H1 (cell line): Measurements from ENCODE around the gene HOXB5. TPM values are rescaled to one million over a fixed set of nuclear protein-coding genes. Genes with fewer than 3 reads are reported as not detected.

Experiments
- CTCF ChIA-PET: fragments of 300-600 bp; sonication (Branson Sonifier 250); formaldehyde crosslinking; loops from one replicate; lab custom pipeline; 2021; ENCODE audit not compliant: partially characterized antibody; lab: Charles Lee
- POLR2A ChIA-PET: fragments of 300-600 bp; sonication (Branson Sonifier 250); formaldehyde crosslinking; loops from one replicate; lab custom pipeline; 2021; ENCODE audit warnings: inconsistent platforms; ENCODE audit not compliant: partially characterized antibody; lab: Charles Lee
- DNase-seq, 2 experiments: peaks; one replicate each; pipeline versions ENCODE4 v3.0.0 to v3.0.0-alpha.2; 2010 to 2022; ENCODE audit warnings: low spot score in 2 of 2, low read depth in 1 of 2, mixed read lengths in 1 of 2
- FAIRE-seq: peaks from 2 replicates; lab custom pipeline; 2011; peaks lifted over from hg19 to GRCh38; lab: Jason Lieb, UNC
- H2AFZ ChIP-seq: 2 replicates; pipeline ENCODE4 v1.8.1; 2012; ENCODE audit warnings: low read length, inconsistent platforms
- H2AK5ac ChIP-seq: 2 replicates; pipeline ENCODE4 v1.6.1; 2013; ENCODE audit warnings: low read depth, low read length
- H2BK120ac ChIP-seq: replicated peaks from 2 replicates; pipeline ENCODE3; 2013; ENCODE audit warnings: low read depth, low read length, inconsistent platforms
- H2BK12ac ChIP-seq: 2 replicates; pipeline ENCODE4 v1.6.1; 2013; ENCODE audit warnings: low read depth, low read length
- H2BK15ac ChIP-seq: 2 replicates; pipeline ENCODE4 v1.6.1; 2013; ENCODE audit warnings: low read length
- H2BK20ac ChIP-seq: 2 replicates; pipeline ENCODE4 v1.6.1; 2013; ENCODE audit warnings: low read length
- H2BK5ac ChIP-seq: 2 replicates; pipeline ENCODE4 v1.6.1; 2013; ENCODE audit warnings: low read depth, low read length
- H3K14ac ChIP-seq: 2 replicates; pipeline ENCODE4 v1.6.1; 2013; ENCODE audit warnings: inconsistent platforms; ENCODE audit not compliant: insufficient read length
- H3K18ac ChIP-seq: 2 replicates; pipeline ENCODE4 v1.6.1; 2013; ENCODE audit warnings: low read length; ENCODE audit errors: extremely low read depth
- H3K23ac ChIP-seq: 2 replicates; pipeline ENCODE4 v1.6.1; 2013; ENCODE audit warnings: inconsistent platforms; ENCODE audit not compliant: insufficient read length
- H3K23me2 ChIP-seq: 2 replicates; pipeline ENCODE4 v1.6.1; 2013; ENCODE audit warnings: low read depth, low read length
- H3K27ac ChIP-seq: 2 replicates; pipeline ENCODE4 v1.6.1; 2011; ENCODE audit warnings: low read depth, low read length, inconsistent platforms
- H3K27me3 ChIP-seq, 4 experiments: replicated peaks in 1 of 4; 1 replicate in 1 of 4; 2 replicates in 3 of 4; pipeline versions ENCODE4 v1.6.1 to v1.8.1; 2011 to 2013; ENCODE audit warnings: low read length in 3 of 4, mild to moderate bottlenecking in 3 of 4, inconsistent platforms in 2 of 4, mixed read lengths in 2 of 4, moderate library complexity in 1 of 4; ENCODE audit not compliant: control insufficient read depth in 3 of 4, insufficient read depth in 3 of 4; ENCODE audit errors: extremely low read depth in 1 of 4
- H3K36me3 ChIP-seq, 4 experiments: 2 replicates each; pipeline versions ENCODE4 v1.6.1 to v1.8.1; 2011 to 2013; ENCODE audit warnings: mild to moderate bottlenecking in 4 of 4, low read length in 3 of 4, moderate library complexity in 2 of 4, control low read depth in 1 of 4, inconsistent platforms in 1 of 4; ENCODE audit not compliant: insufficient read depth in 4 of 4, control insufficient read depth in 2 of 4
- H3K4ac ChIP-seq: replicated peaks from 2 replicates; pipeline ENCODE3; 2013; ENCODE audit warnings: low read length, low read depth, mixed read lengths, inconsistent platforms; ENCODE audit not compliant: insufficient read length
- H3K4me1 ChIP-seq, 4 experiments: replicated peaks in 1 of 4; 1 replicate in 1 of 4; 2 replicates in 3 of 4; pipeline versions ENCODE4 v1.6.1 to v1.8.1; 2011 to 2013; ENCODE audit warnings: low read length in 3 of 4, inconsistent platforms in 2 of 4, mixed read lengths in 1 of 4; ENCODE audit not compliant: insufficient read depth in 4 of 4, control insufficient read depth in 3 of 4
- H3K4me2 ChIP-seq, 2 experiments: 2 replicates each; pipeline versions ENCODE4 v1.6.1 to v1.8.1; 2011 to 2013; ENCODE audit warnings: low read depth in 2 of 2, low read length in 2 of 2, control low read depth in 1 of 2, inconsistent platforms in 1 of 2, mild to moderate bottlenecking in 1 of 2; ENCODE audit not compliant: insufficient read depth in 1 of 2
- H3K4me3 ChIP-seq, 4 experiments: fragments of 200-600, 300-600 bp in 1 of 4; sonication (generic), shearing (Covaris generic), sonication (Bioruptor Twin) in 1 of 4; 2 replicates each; pipeline versions ENCODE4 v1.5.1 to v1.8.1; 2011 to 2016; ENCODE audit warnings: low read length in 4 of 4, low read depth in 3 of 4, control low read depth in 2 of 4, inconsistent platforms in 2 of 4, mild to moderate bottlenecking in 2 of 4, mixed read lengths in 1 of 4, moderate library complexity in 1 of 4; ENCODE audit not compliant: insufficient read depth in 2 of 4; ENCODE audit errors: extremely low read depth in 1 of 4
- H3K56ac ChIP-seq: replicated peaks from 2 replicates; pipeline ENCODE3; 2013; ENCODE audit warnings: low read depth, mild to moderate bottlenecking, mixed read lengths, low read length, inconsistent platforms; ENCODE audit not compliant: insufficient read length
- H3K79me1 ChIP-seq: 2 replicates; pipeline ENCODE4 v1.6.1; 2013; ENCODE audit warnings: low read depth, low read length, control low read depth
- H3K79me2 ChIP-seq, 2 experiments: 2 replicates each; pipeline versions ENCODE4 v1.6.1 to v1.8.1; 2012 to 2013; ENCODE audit warnings: low read length in 2 of 2, mild to moderate bottlenecking in 2 of 2, inconsistent platforms in 1 of 2; ENCODE audit not compliant: insufficient read depth in 2 of 2, control insufficient read depth in 1 of 2
- H3K9ac ChIP-seq, 4 experiments: replicated peaks in 1 of 4; 1 replicate in 1 of 4; 2 replicates in 3 of 4; pipeline versions ENCODE4 v1.6.1 to v1.8.1; 2011 to 2013; ENCODE audit warnings: low read depth in 3 of 4, low read length in 3 of 4, control low read depth in 2 of 4, mild to moderate bottlenecking in 2 of 4, moderate library complexity in 2 of 4, inconsistent platforms in 1 of 4; ENCODE audit errors: extremely low read depth in 1 of 4
- H3K9me3 ChIP-seq, 2 experiments: 2 replicates each; pipeline versions ENCODE4 v1.6.1 to v1.8.1; 2012 to 2013; ENCODE audit warnings: mild to moderate bottlenecking in 2 of 2, moderate library complexity in 2 of 2, control low read depth in 1 of 2, inconsistent platforms in 1 of 2, low read depth in 1 of 2, low read length in 1 of 2, mixed read lengths in 1 of 2; ENCODE audit not compliant: insufficient read depth in 2 of 2
- H4K20me1 ChIP-seq, 2 experiments: replicated peaks in 1 of 2; 2 replicates each; pipeline versions ENCODE3 to v1.8.1; 2011 to 2013; ENCODE audit warnings: inconsistent platforms in 2 of 2, low read length in 2 of 2, mild to moderate bottlenecking in 1 of 2; ENCODE audit not compliant: insufficient read depth in 2 of 2, control insufficient read depth in 1 of 2
- H4K5ac ChIP-seq: 2 replicates; pipeline ENCODE4 v1.6.1; 2013; ENCODE audit warnings: low read length, low read depth, mixed read lengths, inconsistent platforms; ENCODE audit not compliant: insufficient read length
- H4K8ac ChIP-seq: 2 replicates; pipeline ENCODE4 v1.8.0; 2013; ENCODE audit warnings: mild to moderate bottlenecking, moderate library complexity, low read length, inconsistent platforms; ENCODE audit not compliant: insufficient read depth; ENCODE audit errors: extremely low read depth
- H4K91ac ChIP-seq: replicated peaks from 2 replicates; pipeline ENCODE3; 2013; ENCODE audit warnings: low read length, mixed read lengths, inconsistent platforms; ENCODE audit not compliant: insufficient read length
- ATF3 ChIP-seq: IDR thresholded peaks from 2 replicates; pipeline ENCODE4 v1.6.1; 2011; ENCODE audit warnings: low read depth, mild to moderate bottlenecking, low read length; ENCODE audit not compliant: insufficient read depth
- BRCA1 ChIP-seq: IDR thresholded peaks from 2 replicates; pipeline ENCODE4 v1.6.1; 2012; ENCODE audit warnings: low read depth, low read length, improper control_type of control experiment
- CBX8 ChIP-seq: fragments of 300-800, 300-1000 bp; sonication (generic); IDR thresholded peaks from 2 replicates; pipeline ENCODE4 v1.7.1; 2016; ENCODE audit warnings: low read depth, low read length, borderline replicate concordance
- CTCF ChIP-seq, 3 experiments: IDR thresholded peaks; 1 replicate in 2 of 3; 2 replicates in 1 of 3; pipeline versions ENCODE4 v1.5.1 to v1.6.1; 2011; ENCODE audit warnings: low read length in 3 of 3, mild to moderate bottlenecking in 3 of 3, inconsistent platforms in 2 of 3, low read depth in 1 of 3, moderate library complexity in 1 of 3; ENCODE audit not compliant: insufficient read depth in 1 of 3; ENCODE audit errors: control extremely low read depth in 1 of 3
- EZH2 ChIP-seq: fragments of 200-600 bp; sonication (generic); IDR thresholded peaks from 2 replicates; pipeline ENCODE4 v1.7.1; 2012; ENCODE audit warnings: low read depth, mild to moderate bottlenecking, moderate library complexity, low read length, inconsistent platforms; ENCODE audit not compliant: severe bottlenecking
- HDAC6 ChIP-seq: IDR thresholded peaks from one replicate; pipeline ENCODE4 v1.7.1; 2012; ENCODE audit warnings: low read depth, mild to moderate bottlenecking, inconsistent platforms, low read length, moderate library complexity
- RAD21 ChIP-seq, 2 experiments: IDR thresholded peaks in 1 of 2; conservative IDR thresholded peaks in 1 of 2; 2 replicates each; pipeline ENCODE4 v1.6.1; 2011; ENCODE audit warnings: low read depth in 2 of 2, low read length in 2 of 2, improper control_type of control experiment in 1 of 2, inconsistent platforms in 1 of 2, mild to moderate bottlenecking in 1 of 2, moderate library complexity in 1 of 2
- SUZ12 ChIP-seq: fragments of 200-600 bp; sonication (generic); IDR thresholded peaks from 2 replicates; pipeline ENCODE4 v1.6.1; 2012; ENCODE audit warnings: mild to moderate bottlenecking, inconsistent platforms, low read length, moderate library complexity, mixed read lengths
- WGBS, 2 experiments: shearing (Covaris generic) in 1 of 2; methylation state at CpG; one replicate each; pipeline versions ENCODE4 v1.1.6 to v1.1.7; 2013 to 2015; ENCODE audit warnings: low lambda C conversion rate in 2 of 2, mixed read lengths in 2 of 2, inconsistent platforms in 1 of 2, low coverage in 1 of 2, missing lambda C conversion rate in 1 of 2; ENCODE audit not compliant: insufficient replicate concordance in 2 of 2, insufficient coverage in 1 of 2, insufficient read length in 1 of 2; ENCODE audit errors: extremely low coverage in 1 of 2, missing lambda C conversion rate in 1 of 2; 5-methylcytosine and 5-hydroxymethylcytosine counted together
- polyA plus RNA-seq, 7 experiments: library from polyadenylated mRNA; depleted of rRNA in 3 of 7; stranded (reverse) in 5 of 7; unstranded in 2 of 7; fragments of >200 nt in 5 of 7; fragments of 200-250 nt in 2 of 7; gene quantifications; 1 replicate in 5 of 7; 2 replicates in 1 of 7; 4 replicates in 1 of 7; pipeline versions ENCODE4 v1.2.1 to v1.2.3, GENCODE V29; 2011 to 2013; ENCODE audit warnings: missing spikeins in 2 of 7, mixed read lengths in 2 of 7
- total RNA-seq: library from RNA; stranded (reverse); fragmentation: NEBNext Ultra II Directional; extraction: Animal tissue kit (Norgen Biotek cat#: 25700); gene quantifications from 2 replicates; pipeline ENCODE4 v1.2.1, GENCODE V29; 2021

The HOXB5 gene
- total and polyA plus RNA-seq, 2 of the 8 experiments (the other 6 are each of a cell fraction or from before 2014, with no cell fraction given), result not detected

GRCh38 chr17:48570325-48571023 is 23.1 kb downstream of the HOXB5 start:
- no peak overlapping the region for H2BK120ac ChIP-seq
- H3K23ac ChIP-seq, result no peak overlapping the region
- no peak overlapping the region for H4K5ac ChIP-seq
- FAIRE-seq (no peak), DNase-seq (no peak)
- peaks cover 0 to 5% (median under 1%) of the 10 kb centered on the region in 4 experiments; a peak in 4 of 7 replicates for H3K4me1 ChIP-seq
- H3K27me3 ChIP-seq, result peaks cover 99 to 100% (median 100%) of the 10 kb centered on the region in 4 experiments
- no peaks in the 10 kb centered on the region; a peak in 1 of 8 replicates for H3K36me3 ChIP-seq
- ChIA-PET POLR2A (interaction anchor here (1.8 kb wide), 1 partner anchor 14 kb away, joined by 8 read pairs; no protein-coding TSS in a partner anchor), CTCF (interaction anchor here (0.6 to 4.8 kb wide), 14 partner anchors 8 to 113 kb away, joined by 3 to 32 read pairs (median 4); partner anchors contain the start of gene HOXB5)
- no peak overlapping the region for H4K8ac ChIP-seq
- H3K4me3 ChIP-seq, result no peak overlapping the region
- no peak overlapping the region for H3K14ac ChIP-seq
- H2BK15ac ChIP-seq, result no peak overlapping the region
- 12% methylated on average over 19 of the region's 19 CpGs; no CpG with 5 or more reads in 1 of the 2 experiments for WGBS, 2 experiments
- H3K18ac ChIP-seq, result no peak overlapping the region
- no peak overlapping the region for H2AFZ ChIP-seq
- H3K23me2 ChIP-seq, result no peaks in the 10 kb centered on the region
- H2AK5ac ChIP-seq, result no peak overlapping the region
- no peak overlapping the region for H3K9ac ChIP-seq
- H4K20me1 ChIP-seq, result peaks cover 9 to 47% of the 10 kb centered on the region in 2 experiments
- H2BK12ac ChIP-seq, result no peak overlapping the region
- no peak overlapping the region for H3K4me2 ChIP-seq
- no peaks in the 10 kb centered on the region for H3K9me3 ChIP-seq
- H3K79me2 ChIP-seq, result no peaks in the 10 kb centered on the region
- no peaks in the 10 kb centered on the region for H3K79me1 ChIP-seq
- H3K4ac ChIP-seq, result no peak overlapping the region
- H3K27ac ChIP-seq, result no peak overlapping the region
- H2BK5ac ChIP-seq, result no peak overlapping the region
- no peak overlapping the region for H4K91ac ChIP-seq
- no peak overlapping the region for H2BK20ac ChIP-seq
- no peak overlapping the region for H3K56ac ChIP-seq
- TF ChIP-seq CTCF (IDR thresholded peaks at IDR 0.05; ENCODE audit: control extremely low read depth in 1 of 3, insufficient read depth in 1 of 3, low read depth in 1 of 3, low read length in 3 of 3) (no peak), SUZ12 (peak; percentile 91), ATF3 (no peak), EZH2 (peak; percentile 93), HDAC6 (no peak), BRCA1 (no peak), CBX8 (peak; percentile 60; the same call in 1 of the 2 replicates), RAD21 (IDR thresholded peaks at IDR 0.05 in 1 of 2, conservative IDR thresholded peaks at IDR 0.05 in 1 of 2; ENCODE audit: low read depth in 2 of 2, low read length in 2 of 2) (no peak)
